Mesendoderm (in vitro differentiated cells): ENCODE measurements around the gene SPECC1L.

ENCODE experiments used
- DNase-seq: peaks from one replicate; pipeline ENCODE4 v3.0.0; 2013
- H2AK5ac ChIP-seq: 2 replicates; pipeline ENCODE4 v1.6.1; 2013; ENCODE audit warnings: low read length, inconsistent platforms
- H2BK120ac ChIP-seq: 2 replicates; pipeline ENCODE4 v1.6.1; 2013; ENCODE audit warnings: low read depth, mild to moderate bottlenecking, low read length, moderate library complexity, mixed read lengths
- H2BK15ac ChIP-seq: replicated peaks from 2 replicates; pipeline ENCODE4 v1.6.1; 2013; ENCODE audit warnings: low read depth, mild to moderate bottlenecking, moderate library complexity
- H2BK5ac ChIP-seq: 2 replicates; pipeline ENCODE4 v1.6.1; 2013; ENCODE audit warnings: low read length, inconsistent platforms
- H3K18ac ChIP-seq: 2 replicates; pipeline ENCODE4 v1.6.1; 2013; ENCODE audit warnings: mild to moderate bottlenecking, low read length, mixed read lengths
- H3K23ac ChIP-seq: one replicate; pipeline ENCODE4 v1.6.1; 2013; ENCODE audit warnings: low read length
- H3K27ac ChIP-seq: 2 replicates; pipeline ENCODE4 v1.5.1; 2013; ENCODE audit warnings: low read depth, mild to moderate bottlenecking, inconsistent platforms, low read length, moderate library complexity
- H3K27me3 ChIP-seq: 2 replicates; pipeline ENCODE4 v1.6.1; 2013; ENCODE audit warnings: low read length, control low read depth, mild to moderate bottlenecking, inconsistent platforms; ENCODE audit not compliant: insufficient read depth, poor library complexity
- H3K36me3 ChIP-seq: 2 replicates; pipeline ENCODE4 v1.6.1; 2013; ENCODE audit warnings: low read length, inconsistent platforms; ENCODE audit not compliant: control insufficient read depth, insufficient read depth
- H3K4ac ChIP-seq: one replicate; pipeline ENCODE4 v1.6.1; 2013; ENCODE audit warnings: low read depth, mild to moderate bottlenecking, low read length, moderate library complexity
- H3K4me1 ChIP-seq: 2 replicates; pipeline ENCODE4 v1.6.1; 2013; ENCODE audit warnings: low read depth, low read length, inconsistent platforms; ENCODE audit not compliant: control insufficient read depth
- H3K4me2 ChIP-seq: 2 replicates; pipeline ENCODE4 v1.6.1; 2013; ENCODE audit warnings: low read length
- H3K4me3 ChIP-seq: 2 replicates; pipeline ENCODE4 v1.5.1; 2013; ENCODE audit warnings: mild to moderate bottlenecking, low read length
- H3K56ac ChIP-seq: one replicate; pipeline ENCODE4 v1.6.1; 2013; ENCODE audit warnings: low read length
- H3K79me1 ChIP-seq: 2 replicates; pipeline ENCODE4 v1.6.1; 2013; ENCODE audit warnings: low read length, inconsistent platforms
- H3K79me2 ChIP-seq: 2 replicates; pipeline ENCODE4 v1.6.1; 2013; ENCODE audit warnings: mild to moderate bottlenecking, low read length; ENCODE audit not compliant: control insufficient read depth, insufficient read depth
- H3K9ac ChIP-seq: 2 replicates; pipeline ENCODE4 v1.6.1; 2013; ENCODE audit warnings: low read length, inconsistent platforms
- H4K5ac ChIP-seq: one replicate; pipeline ENCODE4 v1.6.1; 2013; ENCODE audit warnings: low read length
- H4K8ac ChIP-seq: one replicate; pipeline ENCODE4 v1.6.1; 2013; ENCODE audit warnings: low read depth, mild to moderate bottlenecking, control low read depth, low read length, moderate library complexity
- WGBS: extraction: QIAGEN DNeasy Blood & Tissue Kit; methylation state at CpG from one replicate; pipeline ENCODE4 v1.1.7; 2013; ENCODE audit warnings: low lambda C conversion rate, missing lambda C conversion rate; ENCODE audit not compliant: insufficient coverage; ENCODE audit errors: extremely low coverage; 5-methylcytosine and 5-hydroxymethylcytosine counted together

SPECC1L gene

GRCh38 chr22:24405631-24406321, 135.1 kb downstream of the SPECC1L start:
- Histone ChIP-seq H3K4me1 (peaks cover 2% of the 10 kb centered on the region), H2BK15ac (no peak overlapping the region), H3K79me2 (no peaks in the 10 kb centered on the region), H3K79me1 (peaks cover 4% of the 10 kb centered on the region), H2BK5ac (no peak overlapping the region), H4K8ac (no peak overlapping the region), H3K27ac (no peak overlapping the region), H3K4ac (no peak overlapping the region), H4K5ac (no peak overlapping the region), H3K4me2 (no peak overlapping the region), H3K23ac (no peak overlapping the region), H3K9ac (no peak overlapping the region), H3K27me3 (no peaks in the 10 kb centered on the region), H3K4me3 (no peak overlapping the region), H3K56ac (no peak overlapping the region), H2BK120ac (no peak overlapping the region), H3K36me3 (no peaks in the 10 kb centered on the region), H3K18ac (no peak overlapping the region), H2AK5ac (no peak overlapping the region)
- no CpG with 5 or more reads among the region's 12 CpGs for WGBS
- DNase-seq, result no peak

GRCh38 chr22:24406322-24407277, 136.0 kb downstream of the SPECC1L start:
- peaks cover under 1% of the 10 kb centered on the region for H3K36me3 ChIP-seq
- no peak overlapping the region for H3K4ac ChIP-seq
- no peak overlapping the region for H3K9ac ChIP-seq
- no peak overlapping the region for H3K4me3 ChIP-seq
- H2AK5ac ChIP-seq, result no peak overlapping the region
- no peak overlapping the region for H2BK5ac ChIP-seq
- H3K18ac ChIP-seq, result no peak overlapping the region
- H4K8ac ChIP-seq, result no peak overlapping the region
- no peak overlapping the region for H2BK120ac ChIP-seq
- no peak overlapping the region for H2BK15ac ChIP-seq
- H3K27me3 ChIP-seq, result no peaks in the 10 kb centered on the region
- no peaks in the 10 kb centered on the region for H3K79me2 ChIP-seq
- peaks cover 4% of the 10 kb centered on the region for H3K79me1 ChIP-seq
- H3K56ac ChIP-seq, result peak overlapping the region; percentile 34
- H3K4me2 ChIP-seq, result no peak overlapping the region
- H3K27ac ChIP-seq, result no peak overlapping the region
- no peak for DNase-seq
- H4K5ac ChIP-seq, result no peak overlapping the region
- peaks cover 2% of the 10 kb centered on the region for H3K4me1 ChIP-seq
- no peak overlapping the region for H3K23ac ChIP-seq
- no CpG with 5 or more reads among the region's 19 CpGs for WGBS

GRCh38 chr22:24407278-24407665, 136.6 kb downstream of the SPECC1L start:
- Histone ChIP-seq H4K8ac (no peak overlapping the region), H2BK15ac (no peak overlapping the region), H2BK120ac (no peak overlapping the region), H3K56ac (peak overlapping the region; percentile 6), H3K9ac (no peak overlapping the region), H3K4ac (no peak overlapping the region), H4K5ac (no peak overlapping the region), H3K79me1 (peaks cover 4% of the 10 kb centered on the region), H3K18ac (no peak overlapping the region), H3K36me3 (peaks cover 3% of the 10 kb centered on the region), H2AK5ac (no peak overlapping the region), H3K4me3 (no peak overlapping the region), H3K23ac (no peak overlapping the region), H3K4me2 (no peak overlapping the region), H3K27me3 (no peaks in the 10 kb centered on the region), H3K27ac (no peak overlapping the region), H3K4me1 (peaks cover 2% of the 10 kb centered on the region), H2BK5ac (no peak overlapping the region), H3K79me2 (no peaks in the 10 kb centered on the region)
- no peak for DNase-seq
- WGBS, result no CpG with 5 or more reads among the region's 15 CpGs

GRCh38 chr22:24407884-24408283, 137.3 kb downstream of the SPECC1L start:
- Histone ChIP-seq H2AK5ac (no peak overlapping the region), H3K18ac (no peak overlapping the region), H3K27me3 (no peaks in the 10 kb centered on the region), H3K79me2 (no peaks in the 10 kb centered on the region), H3K36me3 (peaks cover 3% of the 10 kb centered on the region), H3K4ac (no peak overlapping the region), H3K23ac (no peak overlapping the region), H2BK5ac (no peak overlapping the region), H3K79me1 (peaks cover 4% of the 10 kb centered on the region), H3K56ac (no peak overlapping the region), H2BK15ac (no peak overlapping the region), H3K27ac (no peak overlapping the region), H4K5ac (no peak overlapping the region), H3K4me1 (peaks cover 2% of the 10 kb centered on the region), H3K9ac (no peak overlapping the region), H3K4me3 (no peak overlapping the region), H3K4me2 (no peak overlapping the region), H4K8ac (no peak overlapping the region), H2BK120ac (no peak overlapping the region)
- DNase-seq, result no peak
- no CpG with 5 or more reads among the region's 4 CpGs for WGBS

GRCh38 chr22:24408630-24409029, 138.0 kb downstream of the SPECC1L start:
- WGBS, result no CpG with 5 or more reads among the region's 7 CpGs

More at GRCh38 chr22:24408630-24409029, 138.0 kb downstream of the SPECC1L start:
- Histone ChIP-seq H3K56ac (no peak overlapping the region), H4K8ac (no peak overlapping the region), H3K4me3 (no peak overlapping the region), H3K4ac (no peak overlapping the region), H3K79me2 (no peaks in the 10 kb centered on the region), H3K27ac (no peak overlapping the region), H3K4me2 (no peak overlapping the region), H3K23ac (no peak overlapping the region), H3K18ac (no peak overlapping the region), H2BK5ac (no peak overlapping the region), H3K27me3 (no peaks in the 10 kb centered on the region), H4K5ac (no peak overlapping the region), H2BK120ac (no peak overlapping the region), H3K9ac (no peak overlapping the region), H3K79me1 (peaks cover 4% of the 10 kb centered on the region), H3K36me3 (peaks cover 3% of the 10 kb centered on the region), H3K4me1 (peaks cover 2% of the 10 kb centered on the region), H2BK15ac (no peak overlapping the region), H2AK5ac (no peak overlapping the region)
- DNase-seq, result no peak
